HG03378 (cell line): ENCODE results near the gene HRC.
"Not testable (repeated sequence)": the region's sequence is repeated elsewhere in the genome, so short reads cannot be mapped to it uniquely, and the experiment has no call there.

ENCODE experiments used
- ATAC-seq: cut with Tn5 transposase; IDR thresholded peaks from one replicate; pipeline ENCODE4 v1.9.1; 2021; ENCODE audit warnings: mild to moderate bottlenecking, moderate library complexity; ENCODE audit not compliant: unreplicated experiment

Gene HRC

GRCh38 chr19:49161987-49162386, 6.8 kb upstream of the HRC start:
- ATAC-seq: no peak

DNA sequence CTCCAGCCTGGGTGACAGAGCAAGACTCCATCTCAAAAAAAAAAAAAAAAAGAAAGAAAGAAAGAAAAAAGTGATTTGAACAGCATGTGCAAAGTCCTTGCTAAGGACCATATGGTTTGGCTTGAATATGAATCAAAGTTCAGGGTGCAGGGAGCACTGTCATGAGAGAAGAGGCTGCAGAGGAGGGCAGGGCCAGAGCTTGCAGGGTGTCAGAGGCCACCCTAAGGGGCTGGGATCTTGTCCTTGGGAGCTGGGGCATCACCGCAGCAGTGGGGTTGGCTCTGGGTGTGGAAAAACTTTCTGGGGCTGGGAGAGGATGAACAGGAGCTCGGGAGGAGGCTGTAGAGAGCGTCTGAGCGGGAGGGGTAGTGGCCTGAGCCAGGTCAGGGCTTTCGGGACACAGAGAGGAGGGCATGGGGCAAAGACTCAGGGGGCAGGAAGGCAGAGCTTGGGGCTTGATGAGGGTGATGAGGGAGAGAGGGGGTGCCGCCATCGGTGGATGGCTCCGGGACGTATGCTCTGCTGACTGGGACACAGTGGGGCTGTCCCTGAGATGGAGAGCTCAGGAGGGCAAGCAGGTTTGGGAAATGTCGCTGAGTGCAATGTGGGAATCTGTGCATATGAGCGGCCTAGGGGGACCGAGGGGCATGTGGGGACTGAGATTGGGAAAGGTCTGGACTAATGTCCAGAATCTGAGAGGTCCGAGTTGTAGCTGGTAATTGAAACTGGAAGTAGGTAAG, 5.4 kb upstream of the HRC start:
- no peak for ATAC-seq

DNA sequence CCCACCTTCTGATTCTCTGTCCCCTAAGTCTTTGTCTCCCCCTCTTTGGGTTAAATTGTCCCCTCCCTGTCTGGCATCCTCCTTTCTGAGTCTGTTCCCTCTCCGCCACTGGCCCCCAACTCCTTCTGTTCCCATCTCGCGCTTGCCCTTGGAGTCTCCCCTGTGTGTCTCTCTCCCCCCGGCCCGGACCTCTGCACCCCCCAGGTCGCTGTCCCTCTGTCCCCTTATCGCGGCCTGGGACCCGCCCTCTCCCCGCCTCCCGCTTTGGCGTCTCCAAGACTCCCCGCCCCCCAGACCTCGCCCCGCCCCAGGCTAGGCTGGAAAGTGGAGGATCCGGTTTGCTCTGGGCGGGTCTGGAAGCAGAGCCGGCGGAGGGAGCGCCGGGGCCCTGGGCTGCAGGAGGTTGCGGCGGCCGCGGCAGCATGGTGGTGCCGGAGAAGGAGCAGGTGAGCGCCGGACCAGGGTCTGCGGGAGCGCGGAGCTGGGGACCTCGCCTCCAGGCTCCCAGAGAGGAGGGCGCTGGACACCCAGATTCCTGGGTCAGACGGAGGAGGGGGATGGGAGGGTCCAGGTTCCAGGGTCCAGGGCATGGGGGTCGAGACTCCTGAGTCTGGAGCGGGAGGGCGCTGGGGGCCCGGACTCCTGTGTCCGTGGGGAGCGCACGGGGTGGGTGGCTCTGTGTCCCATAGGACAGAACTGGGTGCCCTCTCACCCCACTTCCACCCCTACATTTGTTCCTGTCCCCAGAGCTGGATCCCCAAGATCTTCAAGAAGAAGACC, 2.4 kb upstream of the HRC start, which contains the start of gene TRPM4:
TSS of gene TRPM4 (plus strand) at position 348 of the 780 bp plus-strand sequence. CDS start at position 423, 75 bp downstream.
- no peak for ATAC-seq

- no peak for ATAC-seq
Observed at GRCh38 chr19:49155820-49156346, 687 bp upstream of the HRC start.

DNA sequence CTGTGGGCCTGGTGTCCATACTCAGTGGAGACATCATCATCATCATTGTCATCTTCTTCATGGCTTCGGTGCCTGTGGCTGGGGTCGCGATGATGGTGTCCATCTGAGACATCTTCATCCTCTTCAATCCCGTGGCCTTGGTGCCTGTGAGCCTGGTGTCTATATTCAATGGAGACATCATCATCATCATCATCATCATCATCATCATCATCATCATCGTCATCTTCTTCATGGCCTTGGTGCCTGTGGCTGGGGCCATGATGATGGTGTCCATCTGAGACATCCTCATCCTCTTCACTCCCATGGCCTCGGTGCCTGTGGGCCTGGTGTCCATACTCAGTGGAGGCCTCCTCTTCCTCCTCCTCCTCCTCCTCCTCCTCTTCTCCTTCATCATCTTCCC, 917 bp downstream of the HRC start:
- ATAC-seq: no peak

GRCh38 chr19:49153167-49153809, 1.9 kb downstream of the HRC start:
- no peak for ATAC-seq

- no peak for ATAC-seq
Observed at GRCh38 chr19:49152119-49152550, 3.1 kb downstream of the HRC start.

DNA sequence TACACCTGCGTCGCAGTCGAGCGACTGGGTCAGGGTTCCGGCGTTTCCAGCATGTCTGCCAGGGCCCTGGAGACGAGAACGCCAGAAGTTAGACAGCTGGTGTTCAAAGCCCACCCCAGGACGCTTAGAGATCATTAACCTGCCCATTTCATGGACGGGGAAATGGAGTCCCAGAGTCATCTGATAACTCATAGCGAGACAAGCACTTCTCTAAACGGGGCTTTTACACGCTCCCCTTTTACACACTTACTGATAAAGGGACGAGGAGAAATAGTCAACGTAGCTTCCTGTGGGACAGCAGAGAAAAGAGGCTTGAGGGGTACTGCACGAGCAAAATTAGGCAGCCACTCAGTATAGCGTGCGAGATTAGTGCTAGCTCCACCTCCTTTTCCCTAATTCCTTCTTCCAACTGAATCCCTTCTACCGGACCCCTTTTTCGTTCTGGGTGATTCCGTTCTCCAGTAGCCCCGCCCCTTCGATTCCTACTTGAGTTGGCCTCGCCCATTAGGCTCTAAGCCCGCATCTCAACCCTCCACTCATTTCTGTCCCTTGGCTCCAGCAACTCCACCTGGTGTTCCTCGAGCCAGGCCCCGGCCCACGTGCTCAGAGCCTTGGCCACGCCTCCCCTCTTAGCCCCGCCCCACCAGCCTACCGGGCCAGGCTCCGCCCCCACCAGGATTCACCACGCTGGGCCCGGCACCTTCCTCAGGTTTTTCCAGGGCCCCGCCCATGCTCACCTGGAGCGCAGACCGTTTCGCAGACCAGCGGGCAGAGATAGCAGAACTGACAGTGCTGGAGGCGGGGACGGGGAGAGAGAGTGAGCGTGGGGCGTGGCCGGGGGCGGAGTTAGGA, 3.7 kb downstream of the HRC start:
- ATAC-seq: no peak

GRCh38 chr19:49150944-49151243, 4.3 kb downstream of the HRC start:
- ATAC-seq: no peak

- no peak for ATAC-seq
Observed at GRCh38 chr19:49150106-49150943, 4.9 kb downstream of the HRC start.

DNA sequence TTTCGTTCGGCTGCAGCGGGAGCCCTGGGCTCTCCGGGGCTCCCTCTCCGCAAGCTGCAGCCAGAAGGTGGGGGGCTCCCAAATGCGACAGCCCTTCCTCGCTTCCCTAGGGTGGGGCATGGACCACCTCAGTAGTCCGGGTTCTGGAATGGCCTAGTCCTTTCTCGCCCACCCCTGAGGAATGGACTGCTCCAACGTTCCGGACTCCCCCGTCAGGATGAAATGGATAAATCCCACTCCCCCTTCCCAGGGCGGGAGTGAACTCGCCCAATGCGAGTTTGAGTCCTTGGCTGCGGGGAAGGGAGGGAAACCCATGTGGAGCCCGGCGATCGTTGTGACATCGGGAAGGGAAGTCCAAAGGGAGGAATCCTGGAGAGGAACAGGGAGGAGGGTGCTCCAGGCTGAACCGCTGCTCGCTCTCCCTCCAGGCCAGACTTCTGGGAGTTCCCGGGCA, 5.5 kb downstream of the HRC start:
- ATAC-seq: no peak

DNA sequence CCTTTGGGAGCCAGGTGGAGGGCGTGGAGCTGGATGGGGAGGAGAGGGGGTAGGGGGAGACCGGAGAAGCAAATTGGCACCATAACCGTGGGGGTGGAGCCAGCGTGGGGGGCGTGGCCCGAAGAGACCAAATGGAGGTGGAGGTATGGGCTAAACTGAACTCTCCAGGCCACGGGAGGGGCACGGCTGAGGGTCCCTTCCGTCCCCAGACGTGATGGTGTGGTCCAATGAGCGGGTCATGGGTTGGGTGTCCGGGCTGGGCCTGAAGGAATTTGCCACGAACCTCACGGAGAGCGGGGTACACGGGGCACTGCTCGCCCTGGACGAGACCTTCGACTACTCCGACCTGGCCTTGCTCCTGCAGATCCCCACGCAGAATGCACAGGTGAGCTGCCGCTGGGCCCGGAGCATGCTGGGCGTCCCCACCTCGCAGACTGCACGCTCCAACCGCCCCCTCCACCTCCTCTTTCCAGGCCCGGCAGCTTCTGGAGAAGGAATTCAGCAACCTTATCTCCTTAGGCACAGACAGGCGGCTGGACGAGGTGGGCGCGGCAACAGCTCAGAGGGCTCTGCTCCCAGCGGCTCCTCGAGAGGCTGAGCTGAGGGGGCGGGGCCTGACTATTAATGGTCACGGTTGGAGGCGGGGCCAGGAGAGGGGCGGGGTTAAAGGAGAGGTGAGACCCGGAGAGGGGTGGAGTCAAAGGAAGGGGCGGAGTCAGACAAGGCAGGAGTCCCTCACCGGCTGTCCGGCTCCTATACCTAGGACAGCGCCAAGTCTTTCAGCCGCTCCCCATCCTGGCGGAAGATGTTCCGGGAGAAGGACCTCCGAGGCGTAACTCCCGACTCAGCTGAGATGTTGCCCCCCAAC, 6.2 kb downstream of the HRC start:
- no peak for ATAC-seq

DNA sequence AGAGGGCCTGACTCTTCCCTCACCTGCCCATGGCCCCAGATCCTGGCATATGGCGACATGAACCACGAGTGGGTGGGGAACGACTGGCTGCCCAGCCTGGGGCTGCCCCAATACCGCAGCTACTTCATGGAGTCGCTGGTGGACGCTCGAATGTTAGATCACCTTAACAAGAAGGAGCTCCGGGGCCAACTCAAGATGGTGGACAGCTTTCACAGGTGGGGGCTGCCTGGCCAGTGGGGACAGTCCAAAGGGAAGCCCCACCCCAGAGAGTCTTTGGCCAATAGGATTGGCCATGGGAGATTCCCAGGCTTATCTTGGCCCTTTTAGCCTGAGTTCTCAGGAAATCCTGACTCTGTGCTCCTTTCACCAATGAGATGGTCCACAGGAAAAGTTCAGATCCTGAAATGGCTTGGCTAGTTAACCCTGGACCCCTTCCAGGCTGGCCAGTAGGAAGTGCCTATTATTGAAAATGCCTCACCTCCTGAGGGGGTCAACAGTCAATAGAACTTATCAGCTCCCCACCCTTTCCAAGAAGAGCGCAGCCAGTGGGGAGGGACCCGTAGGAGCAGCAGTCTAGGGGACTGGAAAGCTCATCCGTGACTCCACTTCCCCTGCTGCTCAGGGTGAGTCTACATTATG, 7.0 kb downstream of the HRC start:
- no peak for ATAC-seq

DNA sequence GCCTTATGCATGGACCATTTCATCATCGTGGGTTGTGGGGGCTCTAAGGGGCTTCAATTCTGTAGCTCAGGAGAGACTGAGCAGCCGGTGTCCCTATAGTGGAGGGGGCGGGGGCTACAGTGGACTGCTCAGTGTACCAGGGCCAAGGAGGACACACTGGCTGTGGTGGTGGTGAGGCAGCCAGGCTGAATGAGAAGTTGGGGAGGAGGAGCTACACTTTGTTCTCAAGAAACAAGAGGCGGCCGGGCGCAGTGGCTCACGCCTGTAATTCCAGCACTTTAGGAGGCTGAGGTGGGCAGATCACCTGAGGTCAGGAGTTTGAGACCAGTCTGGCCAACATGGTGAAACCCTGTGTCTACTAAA, 8.8 kb downstream of the HRC start:
- not testable (repeated sequence) for ATAC-seq

GRCh38 chr19:49145573-49146407, 9.4 kb downstream of the HRC start:
- no peak for ATAC-seq

DNA sequence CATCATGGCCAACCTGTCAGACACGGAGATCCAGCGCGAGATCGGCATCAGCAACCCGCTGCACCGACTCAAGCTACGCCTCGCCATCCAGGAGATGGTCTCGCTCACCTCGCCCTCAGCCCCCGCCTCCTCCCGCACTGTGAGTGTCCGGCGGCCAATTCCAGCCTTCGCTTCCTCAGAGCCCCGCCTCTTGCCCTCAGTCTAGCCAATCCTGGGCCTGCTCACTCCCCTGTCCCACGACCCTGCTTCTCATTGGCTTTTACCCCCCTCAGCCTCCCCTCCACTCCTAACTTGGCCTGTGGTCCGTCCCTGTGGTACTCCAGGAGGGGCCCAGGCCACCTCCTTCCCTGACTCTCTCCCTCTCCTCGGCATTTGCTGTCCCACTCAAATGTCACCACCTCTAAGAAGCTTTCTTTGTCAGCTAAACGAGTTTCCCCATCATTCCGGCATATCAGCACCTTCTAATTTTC, 12.3 kb downstream of the HRC start:
- no peak for ATAC-seq

DNA sequence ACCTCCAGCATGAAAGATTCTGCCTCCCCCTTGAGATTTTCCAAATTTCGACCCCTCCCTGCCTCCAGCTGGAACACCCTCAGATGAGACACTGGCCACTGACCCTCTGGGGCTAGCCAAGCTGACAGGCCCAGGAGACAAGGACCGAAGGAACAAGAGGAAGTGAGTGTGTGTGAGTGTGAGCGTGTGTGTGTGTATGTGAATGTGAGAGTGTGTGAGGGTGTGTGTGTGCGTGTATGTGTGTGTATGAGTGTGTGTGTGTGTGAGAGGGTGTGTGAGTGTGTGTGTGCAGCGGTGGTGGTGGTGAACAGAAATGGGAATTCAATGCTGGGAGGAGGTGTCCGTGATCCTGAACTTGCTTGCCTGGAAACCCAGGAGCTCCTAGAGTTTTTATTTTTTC, 13.8 kb downstream of the HRC start:
- ATAC-seq: no peak
